ENCODE results near the gene SDK1.

SDK1 gene

DNA sequence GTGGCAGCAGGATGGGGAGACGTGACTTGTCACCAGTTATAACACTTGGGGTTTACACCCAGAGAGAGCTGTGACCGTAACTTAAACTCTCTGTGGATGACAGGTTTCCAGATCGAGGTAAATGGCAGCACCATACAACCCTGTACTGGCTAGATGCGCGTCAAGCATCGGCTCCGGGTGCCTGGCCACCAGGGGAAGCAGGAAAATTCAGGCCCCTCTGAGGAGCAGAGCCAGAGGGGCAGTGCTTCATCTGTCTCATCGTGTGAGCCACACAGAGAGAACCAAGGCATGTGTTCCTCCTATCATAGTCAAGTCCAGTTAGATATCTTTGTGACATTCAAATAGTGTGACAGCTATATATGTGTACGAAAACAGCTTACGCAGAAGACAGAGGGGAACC lies 728.9 kb downstream of the SDK1 start:
- DNase-seq (ENCODE audit: low read depth in 2 of 2, low spot score in 1 of 2), result no peak

DNA sequence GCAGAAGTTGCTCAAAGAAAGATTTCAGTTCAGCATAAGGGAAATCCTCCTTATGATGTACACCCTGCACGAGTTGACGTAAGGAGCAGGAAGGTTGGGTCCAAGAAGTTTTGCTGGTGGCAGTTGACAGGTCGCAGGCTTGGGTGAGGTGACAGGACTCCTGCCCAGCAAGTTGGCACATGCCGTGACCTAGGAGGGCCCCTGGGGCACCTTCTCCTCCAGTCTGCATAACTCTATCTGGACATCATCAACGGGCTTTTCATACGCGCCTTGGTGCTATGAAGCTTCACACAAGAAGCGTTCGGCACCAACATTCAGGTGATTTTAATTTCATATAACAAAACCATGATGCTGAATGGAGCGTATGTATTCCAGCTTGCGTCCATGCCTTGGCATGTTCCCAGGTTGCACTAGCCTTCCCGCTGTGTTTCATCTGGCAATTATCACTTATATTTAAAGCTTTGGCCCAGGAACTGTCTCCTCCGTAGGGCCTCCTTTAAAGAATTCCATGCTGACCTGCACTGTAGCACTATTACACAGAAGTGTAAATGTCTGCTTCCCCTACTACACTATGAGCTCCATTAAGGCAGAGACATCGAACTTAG lies 729.4 kb downstream of the SDK1 start:
- DNase-seq (ENCODE audit: low read depth in 2 of 2, low spot score in 1 of 2), result no peak

GRCh38 chr7:4033996-4034395 lies 732.9 kb downstream of the SDK1 start:
- no peak for DNase-seq (ENCODE audit: low read depth in 2 of 2, low spot score in 1 of 2)

- DNase-seq (ENCODE audit: low read depth in 2 of 2, low spot score in 1 of 2), result no peak
Observed at GRCh38 chr7:4037308-4037707, 736.3 kb downstream of the SDK1 start.

- no peak for DNase-seq (ENCODE audit: low read depth in 2 of 2, low spot score in 1 of 2)
Observed at GRCh38 chr7:4037877-4038276, 736.8 kb downstream of the SDK1 start.

DNA sequence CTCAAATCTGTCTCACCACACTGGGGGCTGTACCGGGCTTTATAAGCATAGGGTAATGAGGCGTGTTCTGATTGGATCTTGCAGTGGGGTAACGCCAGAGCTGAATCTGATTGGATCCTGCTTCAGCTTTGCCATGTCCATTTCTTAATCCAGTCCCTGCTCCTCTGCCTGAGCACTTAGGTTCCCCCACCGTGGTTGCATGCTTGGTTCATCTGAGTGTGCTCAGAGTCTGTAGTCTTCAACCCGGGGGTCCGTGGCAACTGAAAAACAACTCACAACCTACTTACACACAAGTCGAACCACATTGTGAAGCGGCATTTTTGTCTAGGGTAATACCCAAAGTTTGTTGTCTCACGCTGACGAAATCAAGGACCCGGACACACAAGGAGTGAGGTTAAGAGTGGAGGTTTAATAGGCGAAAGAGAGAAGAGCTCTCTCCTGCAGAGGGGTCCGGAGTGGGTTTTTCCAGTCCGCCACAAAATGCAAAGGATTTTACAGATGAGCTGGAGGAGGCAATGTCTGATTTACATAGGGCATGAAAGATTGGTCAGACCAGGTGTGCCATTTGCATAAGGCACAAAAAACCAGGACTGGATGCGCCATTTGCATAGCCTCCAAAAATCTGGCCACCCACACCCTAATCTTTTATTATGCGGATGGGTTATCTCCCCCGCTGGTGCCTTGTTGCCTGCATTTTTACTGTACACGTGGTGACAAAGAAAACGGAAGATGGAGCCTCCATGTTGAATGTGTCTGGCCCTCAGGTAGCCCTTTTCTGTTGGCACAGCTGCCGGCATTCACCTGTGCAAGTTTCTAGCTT lies 739.3 kb downstream of the SDK1 start:
- no peak for DNase-seq (ENCODE audit: low read depth in 2 of 2, low spot score in 1 of 2)

DNA sequence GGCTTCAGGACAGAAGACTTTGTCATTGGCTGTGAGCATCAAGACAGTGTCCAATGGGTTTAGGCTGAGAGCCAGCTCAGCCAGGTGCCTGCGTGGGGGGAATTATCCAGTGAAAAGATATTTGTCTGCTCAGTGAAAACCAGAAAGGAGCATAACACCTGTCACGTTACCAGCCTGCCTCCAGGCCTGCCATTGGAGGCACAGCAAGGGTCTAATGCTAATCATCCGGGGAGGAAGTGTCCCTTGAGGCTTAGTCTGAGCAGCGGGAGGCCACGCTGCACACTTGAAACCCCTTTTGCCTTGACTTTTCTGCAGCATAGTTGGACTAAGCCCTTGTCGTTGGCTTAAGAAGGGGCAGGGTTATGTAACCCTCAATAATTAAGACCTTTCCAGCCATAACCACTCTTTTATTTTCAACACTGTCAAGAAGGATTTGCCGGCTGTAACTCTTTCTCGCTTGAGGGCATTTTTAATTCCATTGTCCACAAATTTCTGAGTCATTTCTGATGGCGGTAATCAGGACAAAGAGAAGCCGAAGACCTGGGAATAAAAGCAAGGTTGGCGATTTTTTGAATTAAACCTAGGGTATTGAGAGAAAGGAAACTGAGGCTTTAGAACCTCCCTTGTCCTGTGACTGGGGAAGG lies 741.5 kb downstream of the SDK1 start:
- no peak for DNase-seq (ENCODE audit: low read depth in 2 of 2, low spot score in 1 of 2)

DNA sequence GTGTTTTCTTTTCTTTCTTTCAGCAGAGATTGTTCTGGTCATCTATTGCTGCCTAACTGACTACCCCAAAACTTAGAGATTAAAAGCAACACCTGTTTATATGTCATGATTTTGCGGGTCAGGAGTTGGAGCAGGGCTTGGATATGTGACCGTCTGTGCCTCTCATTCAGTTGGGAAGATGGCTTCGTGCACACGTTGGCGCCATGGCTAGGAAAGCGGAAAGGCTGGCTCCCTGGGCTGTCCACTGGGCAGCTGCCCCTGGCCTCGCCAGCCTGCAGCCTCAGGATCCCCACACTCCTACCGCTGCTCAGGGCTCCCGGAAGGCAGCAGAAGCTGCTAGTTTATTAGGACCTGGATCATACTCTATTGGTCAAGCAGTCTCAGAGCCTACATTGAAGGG lies 742.9 kb downstream of the SDK1 start:
- DNase-seq (ENCODE audit: low read depth in 2 of 2, low spot score in 1 of 2), result no peak

- DNase-seq (ENCODE audit: low read depth in 2 of 2, low spot score in 1 of 2), result no peak
Observed at GRCh38 chr7:4045450-4045849, 744.4 kb downstream of the SDK1 start.

DNA sequence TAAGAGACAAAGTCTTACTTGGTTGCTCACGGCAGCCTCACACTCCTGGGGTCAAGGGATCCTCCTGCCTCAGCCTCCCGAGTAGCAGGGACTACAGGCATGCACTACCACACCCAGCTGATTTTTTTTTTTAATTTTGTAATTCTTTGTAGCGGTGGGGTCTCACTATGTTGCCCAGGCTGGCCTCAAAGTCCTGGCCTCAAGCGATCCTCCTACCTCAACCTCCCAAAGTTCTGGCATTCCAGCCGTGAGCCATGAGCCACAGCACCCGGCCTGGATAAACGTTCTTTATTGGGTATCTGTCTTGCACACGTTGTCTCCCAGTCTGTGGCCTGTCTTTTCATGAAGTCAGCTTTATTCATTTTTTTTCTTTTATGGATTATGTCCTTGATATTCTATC lies 744.9 kb downstream of the SDK1 start:
- no peak for DNase-seq (ENCODE audit: low read depth in 2 of 2, low spot score in 1 of 2)

DNA sequence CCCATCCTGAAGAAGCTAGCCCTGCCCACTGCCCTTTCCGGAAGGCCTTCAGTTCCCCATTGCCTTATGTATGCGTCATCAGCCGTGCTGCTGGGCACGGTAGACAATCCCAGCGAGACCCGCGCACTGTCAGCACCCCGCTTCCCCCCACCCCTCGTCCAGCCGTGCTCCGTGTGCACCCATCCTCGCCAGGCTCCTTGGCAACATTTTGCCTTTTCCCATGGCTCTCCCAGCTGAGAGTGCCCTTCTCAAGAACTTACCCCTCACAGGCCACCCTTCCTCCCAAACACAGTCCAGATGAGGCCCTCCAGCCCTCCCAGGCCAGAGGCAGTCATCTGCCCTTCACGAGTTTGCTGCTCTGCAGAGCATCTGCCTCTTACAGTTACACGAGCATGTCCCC lies 747.3 kb downstream of the SDK1 start:
- no peak for DNase-seq (ENCODE audit: low read depth in 2 of 2, low spot score in 1 of 2)

DNA sequence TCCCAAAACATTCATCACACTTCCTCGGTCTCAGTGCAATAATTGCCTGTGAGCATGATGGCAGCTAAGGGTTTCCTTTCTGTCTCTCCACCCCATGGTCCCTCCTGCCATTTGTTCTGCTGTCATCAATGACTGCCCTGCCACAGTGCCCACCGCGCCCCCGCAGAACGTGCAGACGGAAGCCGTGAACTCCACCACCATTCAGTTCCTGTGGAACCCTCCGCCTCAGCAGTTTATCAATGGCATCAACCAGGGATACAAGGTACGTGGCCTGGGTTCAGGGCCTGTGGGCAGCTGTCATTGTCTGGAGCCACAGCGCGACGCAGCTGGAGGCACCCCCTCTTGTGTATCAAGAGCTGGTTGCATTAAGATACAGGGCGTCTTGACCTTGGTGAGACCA lies 748.1 kb downstream of the SDK1 start:
- DNase-seq (ENCODE audit: low read depth in 2 of 2, low spot score in 1 of 2), result no peak

DNA sequence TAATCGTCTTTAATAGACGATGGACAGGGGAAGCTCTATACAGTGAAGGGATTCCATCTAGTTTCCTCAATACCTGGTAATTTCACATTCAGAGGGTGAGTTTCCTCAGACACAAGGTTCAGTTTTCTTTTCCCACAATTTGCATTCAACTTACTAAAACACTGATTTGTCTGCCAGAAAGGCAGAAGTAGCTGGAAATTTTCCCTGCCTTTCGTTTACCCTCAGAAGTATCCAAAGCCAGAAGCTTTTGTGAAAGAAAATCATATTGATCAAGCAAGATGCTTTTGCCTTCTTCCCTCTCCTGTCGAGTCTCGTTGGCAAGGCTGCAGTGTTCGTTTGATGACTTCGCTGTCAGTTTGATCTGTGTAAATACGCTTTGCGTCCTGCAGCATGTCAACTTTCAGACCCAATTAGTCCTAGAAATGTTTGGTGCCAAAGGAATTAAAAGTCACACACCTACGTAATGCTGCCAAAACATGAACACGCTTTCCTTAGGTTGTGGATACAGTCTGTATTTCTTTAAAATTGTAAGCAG lies 749.1 kb downstream of the SDK1 start:
- no peak for DNase-seq (ENCODE audit: low read depth in 2 of 2, low spot score in 1 of 2)

- DNase-seq (ENCODE audit: low read depth in 2 of 2, low spot score in 1 of 2), result no peak
Observed at GRCh38 chr7:4051696-4052095, 750.6 kb downstream of the SDK1 start.

DNA sequence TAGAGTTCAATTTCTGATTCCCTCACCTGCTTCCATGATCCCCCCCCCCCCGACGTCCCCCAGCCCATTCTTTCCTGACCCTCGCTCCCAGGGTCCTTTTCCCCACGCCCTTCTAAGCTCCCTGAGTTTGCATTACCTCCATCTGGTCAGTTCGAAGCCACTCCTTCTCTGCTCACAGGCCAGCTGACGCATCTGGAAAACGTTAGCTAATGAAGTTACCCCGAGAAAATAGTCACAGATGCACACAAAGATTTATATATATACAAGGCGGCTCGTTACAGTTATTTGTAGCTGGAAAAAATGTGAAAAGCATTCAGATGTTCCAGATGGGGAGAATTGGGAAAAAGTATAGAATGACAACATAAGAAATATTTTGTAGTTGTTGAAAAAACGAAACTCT lies 751.1 kb downstream of the SDK1 start:
- no peak for DNase-seq (ENCODE audit: low read depth in 2 of 2, low spot score in 1 of 2)

DNA sequence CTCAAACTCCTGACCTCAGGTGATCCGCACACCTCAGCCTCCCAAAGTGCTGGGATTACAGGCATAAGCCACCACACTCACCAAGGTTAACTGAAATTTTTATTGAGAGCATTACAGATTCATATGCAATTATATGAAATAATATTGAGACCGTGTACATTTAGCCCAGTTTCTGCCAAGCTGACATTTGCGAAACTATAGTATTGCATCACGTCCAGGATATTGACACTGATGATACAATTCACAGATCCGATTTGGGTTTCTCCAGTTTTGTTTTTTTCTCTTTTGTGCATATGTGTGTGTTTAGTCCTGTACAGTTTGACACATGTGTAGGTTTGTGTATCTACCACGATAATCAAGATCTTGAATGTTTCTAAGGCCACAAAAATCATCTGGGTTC lies 753.1 kb downstream of the SDK1 start:
- no peak for DNase-seq (ENCODE audit: low read depth in 2 of 2, low spot score in 1 of 2)

GRCh38 chr7:4056552-4057288 lies 755.7 kb downstream of the SDK1 start:
- no peak for DNase-seq (ENCODE audit: low read depth in 2 of 2, low spot score in 1 of 2)

DNA sequence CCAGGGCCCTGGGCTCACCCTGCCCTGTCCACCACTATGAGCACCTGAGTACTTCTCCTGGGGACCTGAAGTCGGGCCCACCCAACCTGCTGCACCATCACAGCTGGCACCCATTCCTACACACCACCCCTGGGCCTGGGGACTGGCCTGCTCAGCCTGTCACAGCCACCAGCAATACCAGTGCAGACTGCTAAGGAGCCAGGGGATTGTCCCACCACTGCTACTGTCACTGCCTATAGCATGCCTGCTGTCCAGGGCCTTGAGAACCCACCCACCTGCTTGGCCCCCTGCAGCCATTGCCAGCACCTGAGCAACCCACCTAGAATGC lies 756.2 kb downstream of the SDK1 start:
- DNase-seq (ENCODE audit: low read depth in 2 of 2, low spot score in 1 of 2), result no peak

DNA sequence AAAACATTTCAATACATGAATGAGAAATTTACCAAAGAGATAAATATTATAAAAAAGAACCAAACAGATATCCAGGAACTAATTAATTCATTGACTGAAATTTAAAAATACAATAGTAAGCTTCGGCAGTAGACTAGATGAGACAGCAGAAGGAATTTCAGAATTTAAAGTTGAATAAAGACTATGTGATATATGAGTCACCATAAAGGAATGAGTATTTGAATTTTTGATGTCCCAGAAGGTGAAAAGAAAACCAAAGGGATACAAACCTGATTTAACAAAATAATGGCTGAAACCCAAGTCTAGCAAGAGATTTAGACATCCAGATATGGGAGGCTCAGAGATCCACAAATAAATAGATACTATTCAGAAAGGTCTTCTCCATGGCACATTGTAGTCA lies 757.1 kb downstream of the SDK1 start:
- no peak for DNase-seq (ENCODE audit: low read depth in 2 of 2, low spot score in 1 of 2)

- no peak for DNase-seq (ENCODE audit: low read depth in 2 of 2, low spot score in 1 of 2)
Observed at GRCh38 chr7:4065190-4065589, 764.1 kb downstream of the SDK1 start.

DNA sequence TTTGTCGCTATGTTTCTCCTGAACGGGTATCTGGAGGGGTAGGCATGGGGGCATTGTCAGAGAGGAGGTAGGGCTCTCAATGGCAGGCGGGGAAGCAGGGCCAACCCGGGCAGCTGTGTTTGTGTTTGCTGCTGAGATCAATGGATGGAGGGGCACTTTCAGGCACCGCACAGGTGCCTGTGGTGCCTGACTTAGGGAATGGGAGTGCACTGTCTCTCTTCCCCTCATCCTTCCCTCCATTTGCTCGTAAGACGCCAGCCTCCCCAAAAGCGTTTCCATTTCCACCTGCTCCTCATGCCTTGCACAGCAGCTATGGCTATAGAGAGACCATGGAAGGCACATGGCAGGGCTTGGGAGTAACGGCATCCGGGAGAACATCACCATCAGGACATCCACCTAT lies 765.2 kb downstream of the SDK1 start:
- DNase-seq (ENCODE audit: low read depth in 2 of 2, low spot score in 1 of 2), result no peak

Measured in stimulated activated CD8-positive, alpha-beta memory T cell treated with anti-CD3 and anti-CD28 coated beads, Interleukin-4, amount 100 ng/mL, for 1 hour (primary cell).